Activated naive CD8-positive, alpha-beta T cell treated with anti-CD3 and anti-CD28 coated beads, Interleukin-2, amount 50 U/mL, for 24 hours (primary cell): Measurements from ENCODE around the gene ORM2.

Source experiments
- ATAC-seq: fragments of 150-1000 bp; cut with Tn5 transposase; one replicate; pipeline ENCODE4 v1.10.0; 2021
- DNase-seq: peaks from one replicate; pipeline ENCODE4 v3.0.0; 2021
- H3K27ac Mint-ChIP-seq: one replicate; pipeline ENCODE4 v1.8.0; 2021; ENCODE audit warnings: mild to moderate bottlenecking, mixed read lengths
- H3K27me3 Mint-ChIP-seq: one replicate; pipeline ENCODE4 v1.8.0; 2021; ENCODE audit warnings: mixed read lengths
- H3K36me3 Mint-ChIP-seq: one replicate; pipeline ENCODE4 v1.8.0; 2021; ENCODE audit warnings: low read depth, mixed read lengths
- H3K4me1 Mint-ChIP-seq: one replicate; pipeline ENCODE4 v1.8.0; 2021; ENCODE audit warnings: mixed read lengths
- H3K4me3 Mint-ChIP-seq: one replicate; pipeline ENCODE4 v1.8.0; 2021; ENCODE audit warnings: mild to moderate bottlenecking, moderate library complexity, mixed read lengths
- H3K9me3 Mint-ChIP-seq: one replicate; pipeline ENCODE4 v1.8.0; 2021; ENCODE audit warnings: mixed read lengths

The ORM2 gene

GRCh38 chr9:114355821-114356220, 26.2 kb downstream of the ORM2 start:
- Mint-ChIP-seq H3K27ac (no peak overlapping the region), H3K4me3 (no peak overlapping the region), H3K9me3 (no peaks in the 10 kb centered on the region), H3K4me1 (peaks cover 49% of the 10 kb centered on the region), H3K36me3 (peaks cover 63% of the 10 kb centered on the region), H3K27me3 (no peaks in the 10 kb centered on the region)
- DNase-seq (no peak), ATAC-seq (no peak)

- DNase-seq (no peak), ATAC-seq (no peak)
- peak overlapping the region; percentile 77 for H3K27ac Mint-ChIP-seq
- H3K4me3 Mint-ChIP-seq: no peak overlapping the region
- H3K4me1 Mint-ChIP-seq: peaks cover 49% of the 10 kb centered on the region
- no peaks in the 10 kb centered on the region for H3K27me3 Mint-ChIP-seq
- H3K36me3 Mint-ChIP-seq: peaks cover 66% of the 10 kb centered on the region
- no peaks in the 10 kb centered on the region for H3K9me3 Mint-ChIP-seq
These were observed 27.1 kb downstream of the ORM2 start for GRCh38 chr9:114356792-114357191.

GRCh38 chr9:114357360-114357759, 27.7 kb downstream of the ORM2 start:
- no peak for DNase-seq
- H3K9me3 Mint-ChIP-seq: no peaks in the 10 kb centered on the region
- H3K27ac Mint-ChIP-seq: peak overlapping the region; percentile 77
- H3K27me3 Mint-ChIP-seq: no peaks in the 10 kb centered on the region
- peaks cover 66% of the 10 kb centered on the region for H3K36me3 Mint-ChIP-seq
- ATAC-seq: no peak
- H3K4me3 Mint-ChIP-seq: no peak overlapping the region
- peaks cover 45% of the 10 kb centered on the region for H3K4me1 Mint-ChIP-seq

GRCh38 chr9:114357911-114358328, 28.3 kb downstream of the ORM2 start:
- Mint-ChIP-seq H3K4me3 (no peak overlapping the region), H3K9me3 (no peaks in the 10 kb centered on the region), H3K4me1 (peaks cover 43% of the 10 kb centered on the region), H3K27ac (peak overlapping the region; percentile 77), H3K27me3 (no peaks in the 10 kb centered on the region), H3K36me3 (peaks cover 67% of the 10 kb centered on the region)
- ATAC-seq (no peak), DNase-seq (no peak)

GRCh38 chr9:114359801-114360200, 30.1 kb downstream of the ORM2 start:
- Mint-ChIP-seq H3K27me3 (no peaks in the 10 kb centered on the region), H3K36me3 (peaks cover 73% of the 10 kb centered on the region), H3K9me3 (no peaks in the 10 kb centered on the region), H3K4me3 (no peak overlapping the region), H3K4me1 (peaks cover 51% of the 10 kb centered on the region), H3K27ac (peak overlapping the region; percentile 87)
- ATAC-seq (no peak), DNase-seq (no peak)

GRCh38 chr9:114361542-114361941, 31.9 kb downstream of the ORM2 start:
- Mint-ChIP-seq H3K36me3 (peaks cover 83% of the 10 kb centered on the region), H3K9me3 (no peaks in the 10 kb centered on the region), H3K4me3 (no peak overlapping the region), H3K27ac (peak overlapping the region; percentile 87), H3K27me3 (no peaks in the 10 kb centered on the region), H3K4me1 (peaks cover 65% of the 10 kb centered on the region)
- no peak for DNase-seq
- no peak for ATAC-seq

- peaks cover 85% of the 10 kb centered on the region for H3K36me3 Mint-ChIP-seq
- DNase-seq (no peak), ATAC-seq (no peak)
- no peaks in the 10 kb centered on the region for H3K27me3 Mint-ChIP-seq
- no peaks in the 10 kb centered on the region for H3K9me3 Mint-ChIP-seq
- H3K4me1 Mint-ChIP-seq: peaks cover 72% of the 10 kb centered on the region
- H3K27ac Mint-ChIP-seq: peak overlapping the region; percentile 93
- no peak overlapping the region for H3K4me3 Mint-ChIP-seq
These were observed 32.7 kb downstream of the ORM2 start for GRCh38 chr9:114362394-114362793.

GRCh38 chr9:114363424-114363823, 33.8 kb downstream of the ORM2 start:
- no peaks in the 10 kb centered on the region for H3K9me3 Mint-ChIP-seq
- peaks cover 80% of the 10 kb centered on the region for H3K4me1 Mint-ChIP-seq
- no peaks in the 10 kb centered on the region for H3K27me3 Mint-ChIP-seq
- ATAC-seq (peak; percentile 75), DNase-seq (no peak)
- H3K27ac Mint-ChIP-seq: peak overlapping the region; percentile 93
- peaks cover 88% of the 10 kb centered on the region for H3K36me3 Mint-ChIP-seq
- H3K4me3 Mint-ChIP-seq: peak overlapping the region; percentile 55

GRCh38 chr9:114364134-114365041, 34.7 kb downstream of the ORM2 start:
- peak overlapping the region; percentile 55 for H3K4me3 Mint-ChIP-seq
- H3K27me3 Mint-ChIP-seq: no peaks in the 10 kb centered on the region
- DNase-seq: no peak
- H3K27ac Mint-ChIP-seq: peak overlapping the region; percentile 93
- H3K9me3 Mint-ChIP-seq: no peaks in the 10 kb centered on the region
- ATAC-seq: peak; percentile 49
- H3K36me3 Mint-ChIP-seq: peaks cover 86% of the 10 kb centered on the region
- H3K4me1 Mint-ChIP-seq: peaks cover 82% of the 10 kb centered on the region

- H3K9me3 Mint-ChIP-seq: peaks cover 3% of the 10 kb centered on the region
- H3K4me3 Mint-ChIP-seq: no peak overlapping the region
- DNase-seq (no peak), ATAC-seq (no peak)
- no peaks in the 10 kb centered on the region for H3K27me3 Mint-ChIP-seq
- H3K27ac Mint-ChIP-seq: peak overlapping the region; percentile 93
- peaks cover 87% of the 10 kb centered on the region for H3K36me3 Mint-ChIP-seq
- peaks cover 81% of the 10 kb centered on the region for H3K4me1 Mint-ChIP-seq
These were observed 35.5 kb downstream of the ORM2 start for GRCh38 chr9:114365194-114365593.

GRCh38 chr9:114366334-114367128, 36.9 kb downstream of the ORM2 start:
- peak; percentile 50 for ATAC-seq
- no peak for DNase-seq
- Mint-ChIP-seq H3K27ac (peak overlapping the region; percentile 86), H3K36me3 (peaks cover 81% of the 10 kb centered on the region), H3K27me3 (no peaks in the 10 kb centered on the region), H3K4me3 (peak overlapping the region; percentile 53), H3K9me3 (peaks cover 3% of the 10 kb centered on the region), H3K4me1 (peaks cover 82% of the 10 kb centered on the region)

- DNase-seq (no peak), ATAC-seq (no peak)
- Mint-ChIP-seq H3K27ac (peak overlapping the region; percentile 86), H3K9me3 (peaks cover 3% of the 10 kb centered on the region), H3K4me3 (peak overlapping the region; percentile 53), H3K36me3 (peaks cover 81% of the 10 kb centered on the region), H3K4me1 (peaks cover 89% of the 10 kb centered on the region), H3K27me3 (no peaks in the 10 kb centered on the region)
These were observed 37.7 kb downstream of the ORM2 start for GRCh38 chr9:114367366-114367765.

GRCh38 chr9:114367772-114368569, 38.3 kb downstream of the ORM2 start:
- no peaks in the 10 kb centered on the region for H3K27me3 Mint-ChIP-seq

More at GRCh38 chr9:114367772-114368569, 38.3 kb downstream of the ORM2 start:
- peak overlapping the region; percentile 86 for H3K27ac Mint-ChIP-seq
- H3K36me3 Mint-ChIP-seq: peaks cover 82% of the 10 kb centered on the region
- H3K4me1 Mint-ChIP-seq: peaks cover 90% of the 10 kb centered on the region
- H3K4me3 Mint-ChIP-seq: no peak overlapping the region
- ATAC-seq: no peak
- H3K9me3 Mint-ChIP-seq: peaks cover 3% of the 10 kb centered on the region
- no peak for DNase-seq
